Measurements from ENCODE around the gene FMC1.

DNA sequence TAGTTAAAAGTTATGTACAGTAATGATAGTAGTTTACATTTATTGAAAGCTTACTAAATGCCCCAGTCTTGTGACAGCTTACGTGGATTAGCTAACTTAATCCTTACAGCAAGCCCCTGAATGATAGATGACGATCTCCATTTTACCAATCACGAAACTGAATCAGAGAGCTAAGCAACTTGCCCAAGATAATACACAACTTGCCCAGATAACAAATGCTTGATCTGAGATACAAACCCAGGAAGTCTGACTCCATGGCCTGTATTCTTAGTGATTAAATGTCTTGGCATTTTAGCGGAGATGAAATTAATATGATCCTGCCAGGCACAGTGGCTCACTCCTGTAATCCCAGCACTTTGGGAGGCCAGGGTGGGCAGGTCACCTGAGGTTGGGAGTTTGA is 46.9 kb upstream of the FMC1 start:
- no peak for TF ChIP-seq POLR2A (IDR thresholded peaks at IDR 0.05)
- no peak for TF ChIP-seq CTCF (IDR thresholded peaks at IDR 0.05)
